ENCODE results near the gene LCP2. TPM values are rescaled to one million over a fixed set of nuclear protein-coding genes. Genes with fewer than 3 reads are reported as not detected.

The LCP2 gene
- total RNA-seq, 2 experiments from 2014 or later: 239 to 244 TPM

DNA sequence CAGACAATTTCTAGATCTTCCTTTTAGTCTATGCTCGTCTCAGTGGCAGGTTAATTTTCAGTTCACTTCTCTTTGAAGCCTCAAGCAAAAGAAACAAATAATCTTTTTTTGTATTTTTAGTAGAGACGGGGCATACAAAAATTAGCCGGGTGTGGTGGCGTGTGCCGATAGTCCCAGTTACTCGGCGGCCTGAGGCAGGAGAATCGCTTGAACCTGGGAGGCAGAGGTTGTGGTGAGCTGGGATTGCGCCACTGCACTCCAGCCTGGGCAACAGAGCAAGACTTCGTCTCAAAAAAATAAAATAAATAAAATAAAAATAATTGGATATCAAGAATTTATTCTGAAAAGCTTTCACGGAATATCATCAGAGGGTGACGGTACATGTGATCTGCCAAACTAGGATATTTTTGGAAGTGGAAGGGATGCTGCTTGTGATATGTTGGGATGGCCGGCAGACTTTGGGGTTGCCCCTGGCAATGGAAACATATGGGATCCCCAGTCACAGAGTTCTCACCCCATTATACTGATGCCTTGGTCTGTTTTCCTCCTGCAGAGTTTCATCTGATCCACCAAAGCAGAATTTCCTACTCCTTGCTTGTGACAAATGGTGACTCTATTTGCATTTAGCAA, 7.6 kb upstream of the LCP2 start:
- CTCF ChIA-PET: interaction anchor here (23.1 kb wide), 1 partner anchor 31 kb away, joined by 336 read pairs; no protein-coding TSS in a partner anchor
- POLR2A ChIA-PET: no interaction called here

DNA sequence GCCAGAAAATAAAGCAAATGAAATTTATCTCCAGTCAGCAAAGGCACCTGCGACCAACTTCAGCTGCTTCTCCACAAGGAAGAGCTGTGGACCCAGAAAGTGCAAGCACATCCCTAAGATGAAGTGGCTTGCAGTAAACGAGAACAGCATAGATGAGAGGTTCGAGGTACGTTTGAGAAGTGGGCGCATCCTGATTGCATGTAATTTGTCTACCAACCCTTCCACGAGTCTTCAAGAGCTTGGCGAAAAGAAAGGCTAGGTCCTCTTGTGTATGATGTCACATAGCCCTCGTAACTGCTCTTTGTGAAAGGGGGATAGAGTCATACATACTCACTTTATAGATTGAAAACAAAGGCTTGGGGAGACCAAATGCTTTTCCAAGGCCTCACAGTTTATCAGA, 6.0 kb upstream of the LCP2 start:
- ChIA-PET POLR2A (interaction anchor here (0.7 to 1.4 kb wide), 3 partner anchors 8 to 30 kb away, joined by 3 to 6 read pairs (median 4); no protein-coding TSS in a partner anchor), CTCF (interaction anchor here (0.8 to 23.1 kb wide), 6 partner anchors 9 to 35 kb away, joined by 3 to 336 read pairs (median 3); no protein-coding TSS in a partner anchor)

DNA sequence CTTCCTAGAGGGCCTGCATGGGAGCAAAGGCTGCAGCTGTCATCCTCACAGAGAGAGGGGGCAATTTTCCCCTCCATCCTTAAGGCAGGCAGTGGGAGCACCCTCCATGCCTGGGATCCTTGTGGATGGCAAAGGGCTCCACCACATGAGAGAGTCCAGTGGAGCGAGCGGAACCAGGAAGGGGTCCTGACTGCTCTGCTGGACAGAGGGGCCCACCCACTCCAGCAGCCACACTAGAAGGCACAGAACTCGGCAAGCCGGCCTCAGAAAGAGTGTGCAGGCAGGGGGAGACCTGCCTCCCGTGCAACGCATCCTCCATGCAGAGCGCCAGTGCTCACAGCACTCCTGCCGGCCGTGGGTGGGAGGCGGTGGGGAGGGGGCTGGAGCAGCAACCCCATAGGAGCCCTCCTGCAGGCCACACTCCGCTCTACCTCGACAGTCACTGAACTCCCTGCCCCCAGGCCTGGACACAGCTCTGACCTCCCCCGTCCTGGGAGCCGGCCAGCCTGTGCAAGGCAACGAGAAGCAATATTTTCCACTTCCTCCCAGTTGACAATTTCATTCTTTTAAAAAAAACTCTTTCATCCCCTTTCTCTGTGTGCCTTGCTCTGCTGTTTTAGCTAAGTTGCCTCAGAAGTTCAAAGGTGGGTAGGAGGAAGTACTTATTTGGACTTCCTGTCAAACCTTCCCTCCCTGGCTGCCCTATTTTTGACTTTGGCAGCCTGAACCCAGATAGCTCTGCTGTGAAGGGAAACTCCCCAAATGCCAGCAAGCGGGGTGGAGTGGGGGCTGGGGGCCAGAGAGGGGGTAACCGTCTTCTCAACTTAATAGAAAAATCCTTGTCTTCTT, 5.3 kb upstream of the LCP2 start:
- ChIA-PET CTCF (interaction anchor here (1.1 to 23.1 kb wide), 5 partner anchors 10 to 36 kb away, joined by 3 to 336 read pairs (median 3); no protein-coding TSS in a partner anchor), POLR2A (interaction anchor here (0.6 to 1.4 kb wide), 5 partner anchors 8 to 1085 kb away, joined by 3 to 7 read pairs (median 4); no protein-coding TSS in a partner anchor)

GRCh38 chr5:170301981-170302652, 4.5 kb upstream of the LCP2 start:
- POLR2A ChIA-PET: interaction anchor here (0.6 to 1.3 kb wide), 2 partner anchors 11 to 29 kb away, joined by 3 read pairs; no protein-coding TSS in a partner anchor
- CTCF ChIA-PET: interaction anchor here (1.2 to 23.1 kb wide), 6 partner anchors 9 to 37 kb away, joined by 3 to 336 read pairs (median 4); no protein-coding TSS in a partner anchor

GRCh38 chr5:170301149-170301548, 3.6 kb upstream of the LCP2 start:
- ChIA-PET POLR2A (interaction anchor here (5.2 kb wide), 1 partner anchor 32 kb away, joined by 51 read pairs; no protein-coding TSS in a partner anchor), CTCF (interaction anchor here (0.9 to 23.1 kb wide), 6 partner anchors 9 to 38 kb away, joined by 3 to 336 read pairs (median 4); no protein-coding TSS in a partner anchor)

DNA sequence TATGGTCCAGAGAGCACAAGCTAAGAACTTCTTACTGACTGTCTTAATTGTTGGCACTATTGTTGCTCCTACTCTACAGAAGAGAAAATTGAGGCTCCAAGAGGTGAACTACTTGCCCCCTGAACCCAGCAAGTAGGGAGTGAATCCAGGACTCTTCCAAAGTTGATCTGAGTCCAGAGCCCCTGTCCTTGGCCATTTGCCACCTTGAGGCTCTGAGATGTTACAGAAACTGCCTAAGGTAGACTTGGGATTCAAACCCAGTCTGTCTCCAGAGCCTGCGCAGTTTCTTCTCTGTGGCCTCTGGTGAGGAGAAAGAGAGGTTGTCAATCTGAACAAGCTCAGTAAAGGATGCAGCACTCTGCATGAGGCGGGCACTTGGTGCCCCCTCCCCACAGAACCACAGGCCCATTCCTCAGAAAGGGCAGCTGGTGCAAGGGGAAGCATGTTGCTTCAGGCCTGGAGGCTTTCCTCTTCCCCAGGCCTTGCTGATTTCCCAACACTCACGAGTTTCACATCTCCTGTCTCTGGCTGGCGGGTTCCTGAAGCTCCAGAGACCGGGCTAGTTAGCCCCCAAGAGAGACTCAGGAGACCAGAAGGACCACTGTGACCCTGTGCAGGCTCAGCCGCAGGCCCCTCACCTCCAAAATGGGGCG, 2.9 kb upstream of the LCP2 start:
- POLR2A ChIA-PET: interaction anchor here (5.2 kb wide), 1 partner anchor 32 kb away, joined by 51 read pairs; no protein-coding TSS in a partner anchor
- CTCF ChIA-PET: interaction anchor here (0.7 to 23.1 kb wide), 5 partner anchors 26 to 38 kb away, joined by 3 to 336 read pairs (median 5); no protein-coding TSS in a partner anchor

- CTCF ChIA-PET: interaction anchor here (1.2 to 23.1 kb wide), 9 partner anchors 9 to 42 kb away, joined by 3 to 336 read pairs (median 8); no protein-coding TSS in a partner anchor
These were observed 515 bp downstream of the LCP2 start for GRCh38 chr5:170296935-170297588.

GRCh38 chr5:170296036-170296934, 1.3 kb downstream of the LCP2 start:
- ChIA-PET CTCF (interaction anchor here (1.2 to 23.1 kb wide), 5 partner anchors 17 to 42 kb away, joined by 3 to 336 read pairs (median 15); no protein-coding TSS in a partner anchor), POLR2A (interaction anchor here (1.6 to 5.2 kb wide), 7 partner anchors 9 to 36 kb away, joined by 6 to 51 read pairs (median 12); no protein-coding TSS in a partner anchor)

More at GRCh38 chr5:170296935-170297588, 515 bp downstream of the LCP2 start:
- POLR2A ChIA-PET: interaction anchor here (0.8 to 5.2 kb wide), 9 partner anchors 8 to 36 kb away, joined by 3 to 51 read pairs (median 10); no protein-coding TSS in a partner anchor

GRCh38 chr5:170294556-170294955, 3.0 kb downstream of the LCP2 start:
- POLR2A ChIA-PET: interaction anchor here (1.1 to 6.2 kb wide), 3 partner anchors 12 to 36 kb away, joined by 3 to 61 read pairs (median 13); no protein-coding TSS in a partner anchor
- CTCF ChIA-PET: interaction anchor here (3.1 to 23.1 kb wide), 3 partner anchors 21 to 44 kb away, joined by 15 to 336 read pairs (median 55); no protein-coding TSS in a partner anchor

- ChIA-PET CTCF (interaction anchor here (1.3 to 23.1 kb wide), 4 partner anchors 19 to 45 kb away, joined by 3 to 336 read pairs (median 35); no protein-coding TSS in a partner anchor), POLR2A (interaction anchor here (1.0 to 6.2 kb wide), 3 partner anchors 18 to 40 kb away, joined by 3 to 61 read pairs (median 13); no protein-coding TSS in a partner anchor)
These were observed 3.5 kb downstream of the LCP2 start for GRCh38 chr5:170294057-170294456.

GRCh38 chr5:170293273-170293672, 4.3 kb downstream of the LCP2 start:
- ChIA-PET CTCF (interaction anchor here (1.0 to 23.1 kb wide), 6 partner anchors 8 to 46 kb away, joined by 3 to 336 read pairs (median 10); no protein-coding TSS in a partner anchor), POLR2A (interaction anchor here (0.7 to 6.2 kb wide), 6 partner anchors 11 to 41 kb away, joined by 3 to 61 read pairs (median 5); no protein-coding TSS in a partner anchor)

DNA sequence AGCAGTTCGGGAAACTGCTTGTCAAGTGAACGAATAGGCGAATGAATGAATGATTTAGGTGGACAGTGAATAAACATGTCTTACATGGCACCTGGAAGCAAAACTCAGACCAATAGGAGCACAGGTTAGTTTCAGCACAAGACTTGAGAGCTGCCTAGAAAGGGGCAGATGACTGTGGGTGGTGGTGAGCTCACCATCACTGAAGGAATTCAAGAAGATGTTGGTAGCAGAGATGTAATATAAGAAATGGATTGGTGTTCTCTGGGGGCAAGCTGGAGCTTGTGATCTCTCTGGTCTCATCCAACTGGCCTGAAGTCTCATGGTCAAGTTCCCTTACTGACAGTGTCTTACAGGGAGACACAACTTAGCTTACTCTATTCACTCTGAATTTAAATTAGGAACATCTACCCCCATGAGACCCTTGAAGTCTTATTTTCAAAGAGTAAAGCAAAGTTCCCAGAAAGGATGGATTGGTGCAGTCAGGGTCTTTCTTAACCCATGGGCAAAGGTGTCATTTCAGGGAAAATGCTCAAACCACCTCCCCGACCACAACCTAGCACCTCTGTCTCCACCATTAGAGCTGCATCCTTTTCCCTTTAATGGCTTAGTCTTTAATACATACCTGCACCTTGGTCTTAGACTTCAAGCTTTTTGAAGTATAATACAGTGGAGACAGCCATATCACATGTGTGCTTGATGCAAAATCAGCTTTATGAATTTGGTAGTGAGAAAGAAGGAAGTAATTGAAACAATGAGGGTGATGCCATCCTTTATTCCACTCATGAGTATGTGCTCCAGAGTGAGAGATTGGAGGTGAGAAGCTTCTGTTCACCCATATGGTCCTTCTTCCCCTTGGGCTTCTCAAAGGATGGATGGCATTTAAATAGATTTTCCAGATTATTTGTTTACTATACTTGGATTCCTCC, 5.1 kb downstream of the LCP2 start:
- POLR2A ChIA-PET: interaction anchor here (0.7 to 6.2 kb wide), 5 partner anchors 10 to 38 kb away, joined by 3 to 61 read pairs (median 7); no protein-coding TSS in a partner anchor
- CTCF ChIA-PET: interaction anchor here (1.0 to 23.1 kb wide), 6 partner anchors 9 to 47 kb away, joined by 3 to 336 read pairs (median 8); no protein-coding TSS in a partner anchor

- ChIA-PET POLR2A (interaction anchor here (0.6 to 6.2 kb wide), 4 partner anchors 14 to 40 kb away, joined by 3 to 61 read pairs (median 5); no protein-coding TSS in a partner anchor), CTCF (interaction anchor here (0.7 to 23.1 kb wide), 3 partner anchors 17 to 41 kb away, joined by 4 to 336 read pairs (median 9); no protein-coding TSS in a partner anchor)
These were observed 7.1 kb downstream of the LCP2 start for GRCh38 chr5:170290498-170290897.

- CTCF ChIA-PET: interaction anchor here (1.4 to 23.1 kb wide), 3 partner anchors 16 to 44 kb away, joined by 6 to 336 read pairs (median 9); no protein-coding TSS in a partner anchor
These were observed 7.8 kb downstream of the LCP2 start for GRCh38 chr5:170289764-170290163.

More at GRCh38 chr5:170289764-170290163, 7.8 kb downstream of the LCP2 start:
- POLR2A ChIA-PET: interaction anchor here (1.5 to 6.2 kb wide), 3 partner anchors 8 to 23 kb away, joined by 7 to 61 read pairs (median 10); partner anchors contain the start of gene LCP2
